HepG2 (cell line): ENCODE results near the gene FAM83C. TPM values are rescaled to one million over a fixed set of nuclear protein-coding genes. Genes with fewer than 3 reads are reported as not detected.

ENCODE experiments used
- DNMT1 ChIP-seq: sonication (generic); formaldehyde crosslinking; IDR thresholded peaks from 2 replicates; pipeline ENCODE4 v1.5.1; 2020; ENCODE audit warnings: mild to moderate bottlenecking, missing genetic modification reagents
- DR1 ChIP-seq: sonication (generic); formaldehyde crosslinking; IDR thresholded peaks from 2 replicates; pipeline ENCODE4 v1.8.0; 2021; ENCODE audit warnings: mild to moderate bottlenecking, missing genetic modification reagents, inconsistent platforms
- GATAD1 ChIP-seq: IDR thresholded peaks from 2 replicates; pipeline ENCODE4 v1.6.1; 2016; ENCODE audit warnings: missing genetic modification reagents, missing compliant biosample characterization
- HNF4G ChIP-seq, 2 experiments: sonication (generic) in 1 of 2; formaldehyde crosslinking in 1 of 2; IDR thresholded peaks; 2 replicates each; pipeline versions ENCODE4 v1.4.0 to v1.6.1; 2011 to 2020; ENCODE audit warnings: borderline replicate concordance in 2 of 2, low read depth in 2 of 2, mild to moderate bottlenecking in 2 of 2, low read length in 1 of 2, missing genetic modification reagents in 1 of 2, moderate library complexity in 1 of 2
- HOXA7 ChIP-seq: sonication (generic); formaldehyde crosslinking; IDR thresholded peaks from 2 replicates; pipeline ENCODE4 v1.8.1; 2022; ENCODE audit warnings: mild to moderate bottlenecking, missing genetic modification reagents, moderate library complexity
- LCORL ChIP-seq, 2 experiments: fragments of 450-650 bp in 1 of 2; sonication (generic) in 1 of 2; formaldehyde crosslinking in 1 of 2; IDR thresholded peaks; 2 replicates each; pipeline versions ENCODE4 v1.5.0 to v1.6.1; 2017 to 2020; ENCODE audit warnings: antibody characterized with exemption in 1 of 2, missing genetic modification reagents in 1 of 2
- NCOA1 ChIP-seq: sonication (generic); formaldehyde crosslinking; IDR thresholded peaks from 2 replicates; pipeline ENCODE4 v1.9.0; 2021; ENCODE audit warnings: missing genetic modification reagents
- NFIC ChIP-seq: IDR thresholded peaks from 2 replicates; pipeline ENCODE4 v1.6.1; 2012; ENCODE audit warnings: mild to moderate bottlenecking, low read length, inconsistent platforms
- RELA ChIP-seq: sonication (generic); formaldehyde crosslinking; IDR thresholded peaks from 2 replicates; pipeline ENCODE4 v1.4.0; 2020; ENCODE audit warnings: missing genetic modification reagents
- SMARCE1 ChIP-seq: fragments of 450-650 bp; IDR thresholded peaks from 2 replicates; pipeline ENCODE4 v1.6.1; 2017; ENCODE audit warnings: borderline replicate concordance
- ZFY ChIP-seq: sonication (generic); formaldehyde crosslinking; IDR thresholded peaks from 2 replicates; pipeline ENCODE4 v1.4.0; 2020; ENCODE audit warnings: missing genetic modification reagents
- ZNF160 ChIP-seq: sonication (generic); formaldehyde crosslinking; IDR thresholded peaks from 2 replicates; pipeline ENCODE4 v1.8.0; 2022; ENCODE audit warnings: mild to moderate bottlenecking, inconsistent platforms, missing genetic modification reagents
- ZNF484 ChIP-seq: sonication (generic); formaldehyde crosslinking; IDR thresholded peaks from 2 replicates; pipeline ENCODE4 v1.5.1; 2020; ENCODE audit warnings: mild to moderate bottlenecking, low read depth, missing genetic modification reagents, borderline replicate concordance
- ZNF546 ChIP-seq: sonication (generic); formaldehyde crosslinking; conservative IDR thresholded peaks from 2 replicates; pipeline ENCODE4 v1.8.1; 2023; ENCODE audit warnings: mild to moderate bottlenecking, missing genetic modification reagents
- ZNF547 ChIP-seq: sonication (generic); formaldehyde crosslinking; IDR thresholded peaks from 2 replicates; pipeline ENCODE4 v1.5.1; 2020; ENCODE audit warnings: mild to moderate bottlenecking, missing genetic modification reagents
- ZNF773 ChIP-seq: sonication (generic); formaldehyde crosslinking; IDR thresholded peaks from 2 replicates; pipeline ENCODE4 v1.4.0; 2020; ENCODE audit warnings: missing genetic modification reagents, borderline replicate concordance
- ZNF839 ChIP-seq: sonication (generic); formaldehyde crosslinking; IDR thresholded peaks from 2 replicates; pipeline ENCODE4 v1.4.0; 2020; ENCODE audit warnings: missing genetic modification reagents, mild to moderate bottlenecking, borderline replicate concordance
- ZNF850 ChIP-seq: sonication (generic); formaldehyde crosslinking; conservative IDR thresholded peaks from 2 replicates; pipeline ENCODE4 v1.9.0; 2021; ENCODE audit warnings: mild to moderate bottlenecking, missing genetic modification reagents
- polyA plus RNA-seq, 8 experiments: library from polyadenylated mRNA; depleted of rRNA in 3 of 8; stranded (reverse) in 7 of 8; unstranded in 1 of 8; fragments of >200 nt; fragmentation: Illumina TruSeq in 4 of 8; extraction: Trizol in 4 of 8; gene quantifications; 2 replicates each; pipeline versions ENCODE4 v1.2.1 to v1.2.3, GENCODE V29; 2011 to 2016; ENCODE audit warnings: low read depth in 4 of 8, missing spikeins in 1 of 8, mixed read lengths in 1 of 8; ENCODE audit not compliant: insufficient read depth in 1 of 8
- total RNA-seq, 5 experiments: library from RNA; depleted of rRNA; stranded (reverse); fragments of >200 nt; fragmentation: Illumina TruSeq; extraction: Trizol; gene quantifications; 2 replicates each; pipeline ENCODE4 v1.2.3, GENCODE V29; 2016; ENCODE audit warnings: low read depth in 1 of 5
- TF ChIP-seq, protein P1 (sequence below): sonication (generic); formaldehyde crosslinking; IDR thresholded peaks from 2 replicates; pipeline ENCODE4 v1.4.0; 2020; ENCODE audit warnings: missing genetic modification reagents
- TF ChIP-seq, protein P2 (sequence below): sonication (generic); formaldehyde crosslinking; IDR thresholded peaks from 2 replicates; pipeline ENCODE4 v1.5.0; 2020; ENCODE audit warnings: missing genetic modification reagents
- TF ChIP-seq, protein P3 (sequence below), 2 experiments: sonication (generic) in 1 of 2; formaldehyde crosslinking in 1 of 2; IDR thresholded peaks; 2 replicates each; pipeline versions ENCODE4 v1.4.0 to v1.6.1; 2016 to 2020; ENCODE audit warnings: borderline replicate concordance in 1 of 2, low read depth in 1 of 2, mild to moderate bottlenecking in 1 of 2, missing genetic modification reagents in 1 of 2

FAM83C gene
- total and polyA plus RNA-seq, 2 of the 13 experiments (the other 11 are each of a cell fraction or from before 2014, with no cell fraction given): 0.04 TPM; not detected in 1

DNA sequence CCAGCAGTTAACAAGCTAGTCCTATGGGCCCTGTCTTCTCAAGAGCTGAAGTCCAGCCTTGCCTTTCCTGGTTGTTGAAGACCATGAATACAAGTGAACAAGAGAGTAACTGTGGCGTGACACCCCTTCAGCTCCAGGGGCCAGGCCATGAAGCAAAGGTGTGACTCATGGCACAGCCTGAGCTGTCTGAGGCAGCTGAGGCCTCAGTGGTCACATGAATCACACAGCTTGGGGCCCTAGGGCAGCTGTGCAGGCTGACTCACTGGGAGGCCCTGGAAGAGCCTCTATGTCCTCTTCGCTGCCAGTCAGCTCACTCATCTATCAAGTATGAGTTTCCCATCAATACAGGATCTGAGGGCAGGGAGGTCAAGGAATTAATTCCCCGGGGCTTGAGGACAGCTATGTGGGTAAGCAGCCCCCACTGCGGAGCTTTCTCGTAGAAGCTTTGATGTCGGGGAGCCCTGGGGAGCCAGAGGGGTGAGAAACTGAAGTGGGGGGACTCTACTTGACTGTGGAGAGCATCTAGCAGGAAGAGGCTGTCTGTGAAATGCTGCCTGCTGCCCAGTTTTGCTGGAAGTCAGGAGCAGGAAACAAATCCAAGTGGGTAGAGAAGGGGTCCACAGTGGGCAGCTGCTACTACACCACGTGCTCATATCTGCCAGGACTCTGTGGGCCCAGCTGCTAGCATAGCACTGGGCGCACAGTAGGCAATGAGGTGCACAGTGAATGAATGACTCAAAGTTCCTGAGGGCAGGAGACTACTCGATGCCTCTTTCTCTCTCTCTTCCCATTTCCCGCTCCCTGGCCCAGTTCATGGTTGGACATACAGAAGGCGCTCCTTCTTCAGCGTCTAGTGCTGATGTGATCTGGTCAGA is 13.7 kb upstream of the FAM83C start (continued):
- TF ChIP-seq, protein P1, sequence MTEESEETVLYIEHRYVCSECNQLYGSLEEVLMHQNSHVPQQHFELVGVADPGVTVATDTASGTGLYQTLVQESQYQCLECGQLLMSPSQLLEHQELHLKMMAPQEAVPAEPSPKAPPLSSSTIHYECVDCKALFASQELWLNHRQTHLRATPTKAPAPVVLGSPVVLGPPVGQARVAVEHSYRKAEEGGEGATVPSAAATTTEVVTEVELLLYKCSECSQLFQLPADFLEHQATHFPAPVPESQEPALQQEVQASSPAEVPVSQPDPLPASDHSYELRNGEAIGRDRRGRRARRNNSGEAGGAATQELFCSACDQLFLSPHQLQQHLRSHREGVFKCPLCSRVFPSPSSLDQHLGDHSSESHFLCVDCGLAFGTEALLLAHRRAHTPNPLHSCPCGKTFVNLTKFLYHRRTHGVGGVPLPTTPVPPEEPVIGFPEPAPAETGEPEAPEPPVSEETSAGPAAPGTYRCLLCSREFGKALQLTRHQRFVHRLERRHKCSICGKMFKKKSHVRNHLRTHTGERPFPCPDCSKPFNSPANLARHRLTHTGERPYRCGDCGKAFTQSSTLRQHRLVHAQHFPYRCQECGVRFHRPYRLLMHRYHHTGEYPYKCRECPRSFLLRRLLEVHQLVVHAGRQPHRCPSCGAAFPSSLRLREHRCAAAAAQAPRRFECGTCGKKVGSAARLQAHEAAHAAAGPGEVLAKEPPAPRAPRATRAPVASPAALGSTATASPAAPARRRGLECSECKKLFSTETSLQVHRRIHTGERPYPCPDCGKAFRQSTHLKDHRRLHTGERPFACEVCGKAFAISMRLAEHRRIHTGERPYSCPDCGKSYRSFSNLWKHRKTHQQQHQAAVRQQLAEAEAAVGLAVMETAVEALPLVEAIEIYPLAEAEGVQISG (CRISPR knock-in tag): peak; percentile 51; the same call in 1 of the 2 replicates
- TF ChIP-seq ZNF839 (CRISPR knock-in tag) (no peak), ZNF484 (no peak), ZFY (CRISPR knock-in tag) (peak; percentile 54; the same call in 1 of the 2 replicates), ZNF546 (CRISPR knock-in tag) (no peak), ZNF850 (CRISPR knock-in tag) (no peak), SMARCE1 (no peak), ZNF773 (CRISPR knock-in tag) (no peak), ZNF160 (no peak), GATAD1 (CRISPR knock-in tag) (peak; percentile 80), DR1 (CRISPR knock-in tag) (no peak), DNMT1 (no peak), LCORL (IDR thresholded peaks at IDR 0.05) (no peak), LCORL (CRISPR knock-in tag; IDR thresholded peaks at IDR 0.05) (no peak), HOXA7 (CRISPR knock-in tag) (no peak), ZNF547 (no peak; the same call in 1 of the 2 replicates), HNF4G (IDR thresholded peaks at IDR 0.05; ENCODE audit: borderline replicate concordance, low read depth, low read length) (no peak), HNF4G (CRISPR knock-in tag; IDR thresholded peaks at IDR 0.05; ENCODE audit: borderline replicate concordance, low read depth) (no peak), RELA (CRISPR knock-in tag) (0 out of 2 replicates have a peak, but pooled peaks have one; percentile 18), NCOA1 (no peak), NFIC (no peak)
- TF ChIP-seq, protein P2, sequence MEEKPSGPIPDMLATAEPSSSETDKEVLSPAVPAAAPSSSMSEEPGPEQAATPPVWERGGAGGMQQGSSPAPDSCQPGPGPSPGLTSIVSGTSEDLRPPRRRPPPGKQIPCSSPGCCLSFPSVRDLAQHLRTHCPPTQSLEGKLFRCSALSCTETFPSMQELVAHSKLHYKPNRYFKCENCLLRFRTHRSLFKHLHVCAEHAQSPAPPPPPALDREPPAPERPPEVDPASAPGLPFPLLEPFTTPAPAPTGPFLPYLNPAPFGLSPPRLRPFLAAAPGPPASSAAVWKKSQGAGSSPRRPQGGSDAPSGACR (CRISPR knock-in tag): no peak
- TF ChIP-seq, protein P3, sequence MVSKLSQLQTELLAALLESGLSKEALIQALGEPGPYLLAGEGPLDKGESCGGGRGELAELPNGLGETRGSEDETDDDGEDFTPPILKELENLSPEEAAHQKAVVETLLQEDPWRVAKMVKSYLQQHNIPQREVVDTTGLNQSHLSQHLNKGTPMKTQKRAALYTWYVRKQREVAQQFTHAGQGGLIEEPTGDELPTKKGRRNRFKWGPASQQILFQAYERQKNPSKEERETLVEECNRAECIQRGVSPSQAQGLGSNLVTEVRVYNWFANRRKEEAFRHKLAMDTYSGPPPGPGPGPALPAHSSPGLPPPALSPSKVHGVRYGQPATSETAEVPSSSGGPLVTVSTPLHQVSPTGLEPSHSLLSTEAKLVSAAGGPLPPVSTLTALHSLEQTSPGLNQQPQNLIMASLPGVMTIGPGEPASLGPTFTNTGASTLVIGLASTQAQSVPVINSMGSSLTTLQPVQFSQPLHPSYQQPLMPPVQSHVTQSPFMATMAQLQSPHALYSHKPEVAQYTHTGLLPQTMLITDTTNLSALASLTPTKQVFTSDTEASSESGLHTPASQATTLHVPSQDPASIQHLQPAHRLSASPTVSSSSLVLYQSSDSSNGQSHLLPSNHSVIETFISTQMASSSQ (IDR thresholded peaks at IDR 0.05; ENCODE audit: low read depth): 0 out of 2 replicates have a peak, but pooled peaks have one; percentile 45
- TF ChIP-seq, protein P3 (CRISPR knock-in tag; IDR thresholded peaks at IDR 0.05; ENCODE audit: borderline replicate concordance): peak; percentile 57; the same call in 1 of the 2 replicates
